DOHH2 (cell line): Measurements from ENCODE around the gene GHR.

Experiments used
- EZH2phosphoT487 ChIP-seq: fragments of 200-600 bp; sonication (generic); IDR thresholded peaks from 2 replicates; pipeline ENCODE4 v1.6.1; 2017; ENCODE audit warnings: borderline replicate concordance, mild to moderate bottlenecking, antibody characterized with exemption, low read length, moderate library complexity, mixed read lengths
- TF ChIP-seq, protein P1 (sequence below): fragments of 200-600 bp; sonication (generic); IDR thresholded peaks from one replicate; pipeline ENCODE4 v1.5.1; 2014; ENCODE audit warnings: antibody characterized with exemption, mild to moderate bottlenecking, low read depth, low read length; ENCODE audit not compliant: poor library complexity, severe bottlenecking

DNA sequence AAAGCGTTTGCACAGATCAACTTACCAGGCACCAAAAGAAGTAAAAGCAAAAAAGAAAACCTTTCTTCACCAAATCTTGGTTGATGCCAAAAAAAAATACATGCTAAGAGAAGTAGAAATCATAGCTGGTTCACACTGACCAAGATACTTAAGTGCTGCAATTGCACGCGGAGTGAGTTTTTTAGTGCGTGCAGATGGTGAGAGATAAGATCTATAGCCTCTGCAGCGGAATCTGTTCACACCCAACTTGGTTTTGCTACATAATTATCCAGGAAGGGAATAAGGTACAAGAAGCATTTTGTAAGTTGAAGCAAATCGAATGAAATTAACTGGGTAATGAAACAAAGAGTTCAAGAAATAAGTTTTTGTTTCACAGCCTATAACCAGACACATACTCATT, 297.0 kb downstream of the GHR start:
- TF ChIP-seq, protein P1, sequence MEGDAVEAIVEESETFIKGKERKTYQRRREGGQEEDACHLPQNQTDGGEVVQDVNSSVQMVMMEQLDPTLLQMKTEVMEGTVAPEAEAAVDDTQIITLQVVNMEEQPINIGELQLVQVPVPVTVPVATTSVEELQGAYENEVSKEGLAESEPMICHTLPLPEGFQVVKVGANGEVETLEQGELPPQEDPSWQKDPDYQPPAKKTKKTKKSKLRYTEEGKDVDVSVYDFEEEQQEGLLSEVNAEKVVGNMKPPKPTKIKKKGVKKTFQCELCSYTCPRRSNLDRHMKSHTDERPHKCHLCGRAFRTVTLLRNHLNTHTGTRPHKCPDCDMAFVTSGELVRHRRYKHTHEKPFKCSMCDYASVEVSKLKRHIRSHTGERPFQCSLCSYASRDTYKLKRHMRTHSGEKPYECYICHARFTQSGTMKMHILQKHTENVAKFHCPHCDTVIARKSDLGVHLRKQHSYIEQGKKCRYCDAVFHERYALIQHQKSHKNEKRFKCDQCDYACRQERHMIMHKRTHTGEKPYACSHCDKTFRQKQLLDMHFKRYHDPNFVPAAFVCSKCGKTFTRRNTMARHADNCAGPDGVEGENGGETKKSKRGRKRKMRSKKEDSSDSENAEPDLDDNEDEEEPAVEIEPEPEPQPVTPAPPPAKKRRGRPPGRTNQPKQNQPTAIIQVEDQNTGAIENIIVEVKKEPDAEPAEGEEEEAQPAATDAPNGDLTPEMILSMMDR: no peak
- no peak for TF ChIP-seq EZH2phosphoT487
